Transverse colon (tissue), 4 donors: ENCODE measurements around the gene CDYL.
"Not testable (repeated sequence)": the region's sequence is repeated elsewhere in the genome, so short reads cannot be mapped to it uniquely, and the experiment has no call there.

Experiments
- POLR2AphosphoS5 ChIP-seq, 3 donors: sonication (generic); formaldehyde crosslinking; IDR thresholded peaks; one replicate each; pipeline ENCODE4 v1.6.1; 2016; ENCODE audit warnings: antibody characterized with exemption in 3 of 3
- TF ChIP-seq, protein P1 (sequence below), 5 experiments: fragments of 200-600 bp in 3 of 5; fragments of 450-650 bp in 2 of 5; sonication (generic) in 3 of 5; IDR thresholded peaks; 1 replicate in 2 of 5; 2 replicates in 3 of 5; pipeline ENCODE4 v1.5.1; 2016 to 2017; ENCODE audit warnings: antibody characterized with exemption in 5 of 5, inconsistent platforms in 3 of 5, mild to moderate bottlenecking in 2 of 5, moderate library complexity in 1 of 5

DNA sequence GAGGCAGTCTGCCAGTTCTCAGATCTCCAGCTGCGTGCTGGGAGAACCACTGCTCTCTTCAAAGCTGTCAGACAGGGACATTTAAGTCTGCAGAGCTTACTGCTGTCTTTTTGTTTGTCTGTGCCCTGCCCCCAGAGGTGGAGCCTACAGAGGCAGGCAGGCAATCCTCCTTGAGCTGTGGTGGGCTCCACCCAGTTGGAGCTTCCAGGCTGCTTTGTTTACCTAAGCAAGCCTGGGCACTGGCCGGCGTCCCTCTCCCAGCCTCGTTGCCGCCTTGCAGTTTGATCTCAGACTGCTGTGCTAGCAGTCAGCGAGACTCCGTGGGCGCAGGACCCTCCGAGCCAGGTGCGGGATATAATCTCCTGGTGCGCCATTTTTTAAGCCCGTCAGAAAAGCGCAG lies 59.3 kb downstream of the CDYL start:
- TF ChIP-seq, protein P1, sequence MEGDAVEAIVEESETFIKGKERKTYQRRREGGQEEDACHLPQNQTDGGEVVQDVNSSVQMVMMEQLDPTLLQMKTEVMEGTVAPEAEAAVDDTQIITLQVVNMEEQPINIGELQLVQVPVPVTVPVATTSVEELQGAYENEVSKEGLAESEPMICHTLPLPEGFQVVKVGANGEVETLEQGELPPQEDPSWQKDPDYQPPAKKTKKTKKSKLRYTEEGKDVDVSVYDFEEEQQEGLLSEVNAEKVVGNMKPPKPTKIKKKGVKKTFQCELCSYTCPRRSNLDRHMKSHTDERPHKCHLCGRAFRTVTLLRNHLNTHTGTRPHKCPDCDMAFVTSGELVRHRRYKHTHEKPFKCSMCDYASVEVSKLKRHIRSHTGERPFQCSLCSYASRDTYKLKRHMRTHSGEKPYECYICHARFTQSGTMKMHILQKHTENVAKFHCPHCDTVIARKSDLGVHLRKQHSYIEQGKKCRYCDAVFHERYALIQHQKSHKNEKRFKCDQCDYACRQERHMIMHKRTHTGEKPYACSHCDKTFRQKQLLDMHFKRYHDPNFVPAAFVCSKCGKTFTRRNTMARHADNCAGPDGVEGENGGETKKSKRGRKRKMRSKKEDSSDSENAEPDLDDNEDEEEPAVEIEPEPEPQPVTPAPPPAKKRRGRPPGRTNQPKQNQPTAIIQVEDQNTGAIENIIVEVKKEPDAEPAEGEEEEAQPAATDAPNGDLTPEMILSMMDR (IDR thresholded peaks at IDR 0.05): not testable (repeated sequence)
- TF ChIP-seq POLR2AphosphoS5 (IDR thresholded peaks at IDR 0.05): not testable (repeated sequence)
